GM23338 (cell line): ENCODE measurements around the gene CCNT2. TPM values are rescaled to one million over a fixed set of nuclear protein-coding genes. Genes with fewer than 3 reads are reported as not detected.

Experiments
- ATAC-seq: fragments of 200-7000 bp; cut with Tn5 transposase; 3 replicates; pipeline ENCODE4 v1.9.1; 2020
- DNase-seq: peaks from one replicate; pipeline ENCODE4 v3.0.0-alpha.2; 2015; ENCODE audit warnings: low spot score
- H2AFZ ChIP-seq: fragments of 200-600 bp; sonication (generic); 2 replicates; pipeline ENCODE4 v1.8.0; 2016; ENCODE audit warnings: antibody characterized with exemption, mild to moderate bottlenecking, moderate library complexity
- H3F3A ChIP-seq: fragments of 200-600 bp; sonication (generic); replicated peaks from 2 replicates; pipeline ENCODE4 v1.8.0; 2017; ENCODE audit warnings: antibody characterized with exemption, mixed run types, low read depth
- H3K27ac ChIP-seq: fragments of 200-600 bp; sonication (generic); 2 replicates; pipeline ENCODE4 v1.6.1; 2016; ENCODE audit warnings: low read depth
- H3K27me3 ChIP-seq: fragments of 200-600 bp; sonication (generic); 2 replicates; pipeline ENCODE4 v1.8.0; 2016; ENCODE audit warnings: mild to moderate bottlenecking, mixed run types, moderate library complexity; ENCODE audit not compliant: insufficient read depth
- H3K36me3 ChIP-seq: fragments of 200-600 bp; sonication (generic); 2 replicates; pipeline ENCODE4 v1.8.0; 2016; ENCODE audit warnings: mild to moderate bottlenecking; ENCODE audit not compliant: insufficient read depth
- H3K4me1 ChIP-seq: fragments of 200-600 bp; sonication (generic); 2 replicates; pipeline ENCODE4 v1.8.0; 2016; ENCODE audit warnings: mild to moderate bottlenecking, moderate library complexity; ENCODE audit not compliant: insufficient read depth
- H3K4me2 ChIP-seq: fragments of 200-600 bp; sonication (generic); 2 replicates; pipeline ENCODE4 v1.7.1; 2017; ENCODE audit warnings: mixed run types
- H3K4me3 ChIP-seq: fragments of 200-600 bp; sonication (generic); 2 replicates; pipeline ENCODE4 v1.6.1; 2016; ENCODE audit warnings: mixed run types
- H3K79me2 ChIP-seq: fragments of 200-600 bp; sonication (generic); replicated peaks from 2 replicates; pipeline ENCODE4 v1.8.0; 2017; ENCODE audit warnings: mild to moderate bottlenecking; ENCODE audit not compliant: insufficient read depth
- H3K9me2 ChIP-seq: fragments of 200-600 bp; sonication (generic); 2 replicates; pipeline ENCODE4 v1.8.0; 2017; ENCODE audit not compliant: insufficient read depth
- H4K20me1 ChIP-seq: fragments of 200-600 bp; sonication (generic); replicated peaks from 2 replicates; pipeline ENCODE4 v1.8.0; 2017; ENCODE audit warnings: mild to moderate bottlenecking; ENCODE audit not compliant: insufficient read depth
- H3K27ac Mint-ChIP-seq: 2 replicates; pipeline ENCODE4 v1.8.0; 2020; ENCODE audit warnings: inconsistent platforms, mild to moderate bottlenecking, moderate library complexity, mixed read lengths
- H3K27me3 Mint-ChIP-seq: 3 replicates; pipeline ENCODE4 v1.8.0; 2022; ENCODE audit warnings: low read depth, mild to moderate bottlenecking, moderate library complexity, mixed read lengths, inconsistent platforms; ENCODE audit not compliant: insufficient read depth, poor library complexity
- H3K36me3 Mint-ChIP-seq: 3 replicates; pipeline ENCODE4 v1.8.0; 2021; ENCODE audit warnings: low read depth, mild to moderate bottlenecking, inconsistent platforms, moderate library complexity, mixed read lengths
- H3K4me1 Mint-ChIP-seq: 3 replicates; pipeline ENCODE4 v1.8.0; 2020; ENCODE audit warnings: mild to moderate bottlenecking, inconsistent platforms, mixed read lengths
- H3K4me3 Mint-ChIP-seq: 3 replicates; pipeline ENCODE4 v1.8.0; 2021; ENCODE audit warnings: moderate library complexity, mild to moderate bottlenecking, inconsistent platforms, mixed read lengths
- H3K9me3 Mint-ChIP-seq: 3 replicates; pipeline ENCODE4 v1.8.0; 2020; ENCODE audit warnings: moderate library complexity, mild to moderate bottlenecking, inconsistent platforms, mixed read lengths
- CREB1 ChIP-seq: fragments of 250-450 bp; sonication (Bioruptor Pico); IDR thresholded peaks from 2 replicates; pipeline ENCODE4 v1.5.0; 2020; ENCODE audit warnings: low read depth, mild to moderate bottlenecking, moderate library complexity
- EZH2 ChIP-seq: fragments of 200-600 bp; sonication (generic); IDR thresholded peaks from one replicate; pipeline ENCODE4 v1.8.0; 2017; ENCODE audit warnings: antibody characterized with exemption, mild to moderate bottlenecking, low read depth; ENCODE audit not compliant: unreplicated experiment
- EZH2phosphoT487 ChIP-seq: fragments of 200-600 bp; sonication (generic); IDR thresholded peaks from one replicate; pipeline ENCODE4 v1.8.1; 2018; ENCODE audit warnings: antibody characterized with exemption; ENCODE audit not compliant: unreplicated experiment
- POLR2AphosphoS5 ChIP-seq: IDR thresholded peaks from 2 replicates; pipeline ENCODE4 v1.6.1; 2016; ENCODE audit warnings: antibody characterized with exemption, low read depth
- STAT1 ChIP-seq: IDR thresholded peaks from one replicate; pipeline ENCODE4 v1.6.1; 2016; ENCODE audit warnings: antibody characterized with exemption; ENCODE audit not compliant: unreplicated experiment
- ZNF331 ChIP-seq: fragments of 250-450 bp; sonication (Bioruptor Pico); IDR thresholded peaks from 2 replicates; pipeline ENCODE4 v1.5.0; 2020; ENCODE audit warnings: low read depth, mild to moderate bottlenecking, moderate library complexity
- polyA plus RNA-seq: library from polyadenylated mRNA; unstranded; fragments of >200 nt; fragmentation: Nextera tagmentation; extraction: Ambion mirVana; gene quantifications from 2 replicates; pipeline ENCODE4 v1.2.1, GENCODE V29; 2016
- total RNA-seq: library from RNA; depleted of rRNA; stranded (reverse); fragments of >200 nt; shearing (Covaris generic); gene quantifications from 2 replicates; pipeline ENCODE4 v1.2.3, GENCODE V29; 2014
- TF ChIP-seq, protein P1 (sequence below), 2 experiments: fragments of 200-600 bp in 1 of 2; sonication (generic) in 1 of 2; conservative IDR thresholded peaks; 2 replicates each; pipeline versions ENCODE4 v1.5.1 to v1.6.1; 2016 to 2017; ENCODE audit warnings: antibody characterized with exemption in 2 of 2, low read depth in 2 of 2, mild to moderate bottlenecking in 2 of 2, moderate library complexity in 1 of 2
- TF ChIP-seq, protein P2 (sequence below): fragments of 250-450 bp; sonication (Bioruptor Pico); IDR thresholded peaks from 2 replicates; pipeline ENCODE4 v1.5.0; 2020; ENCODE audit warnings: mild to moderate bottlenecking, moderate library complexity
- TF ChIP-seq, protein P3 (sequence below): IDR thresholded peaks from one replicate; pipeline ENCODE4 v1.6.1; 2018; ENCODE audit warnings: antibody characterized with exemption; ENCODE audit not compliant: unreplicated experiment

Gene CCNT2
- total and polyA plus RNA-seq, 2 experiments from 2014 or later, result 22.5 to 46.5 TPM

DNA sequence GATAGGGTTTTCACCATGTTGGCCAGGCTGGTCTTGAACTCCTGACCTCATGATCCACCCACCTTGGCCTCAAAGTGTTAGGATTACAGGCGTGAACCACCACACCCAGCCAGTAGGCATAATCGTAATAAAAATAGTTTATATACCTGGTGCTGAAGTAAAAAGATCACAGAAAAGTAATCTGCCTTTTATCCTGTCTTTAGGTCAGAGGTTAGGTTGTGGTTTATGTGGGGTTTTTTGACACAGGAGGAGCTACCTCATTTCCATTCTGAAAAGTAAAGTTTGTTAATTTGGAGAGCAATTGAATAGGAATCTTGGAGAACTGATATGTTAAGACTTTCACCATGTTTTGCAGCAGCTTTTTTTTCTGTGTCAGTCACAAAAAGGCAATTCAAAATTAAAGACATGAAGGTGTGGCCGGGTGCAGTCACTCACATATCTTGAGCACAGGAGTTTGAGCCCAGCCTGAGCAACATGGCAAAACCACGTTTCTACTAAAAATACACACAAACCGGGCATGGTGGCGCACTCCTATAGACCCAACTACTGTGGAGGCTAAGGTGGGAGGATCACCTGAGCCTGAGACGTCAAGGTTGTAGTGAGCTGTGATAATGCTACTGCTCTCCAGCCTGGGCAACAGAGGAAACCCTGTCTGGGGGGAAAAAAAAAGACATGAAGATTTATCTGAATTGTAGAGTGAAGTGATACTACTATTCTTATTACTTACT, 31.5 kb downstream of the CCNT2 start:
- H3K36me3 ChIP-seq, result peaks cover 42% of the 10 kb centered on the region
- no peak overlapping the region for H3K27ac ChIP-seq
- no peak overlapping the region for H2AFZ ChIP-seq
- DNase-seq (no peak), ATAC-seq (no peak)
- H3K4me1 ChIP-seq, result no peaks in the 10 kb centered on the region
- no peaks in the 10 kb centered on the region for H3K27me3 ChIP-seq
- TF ChIP-seq, protein P1, sequence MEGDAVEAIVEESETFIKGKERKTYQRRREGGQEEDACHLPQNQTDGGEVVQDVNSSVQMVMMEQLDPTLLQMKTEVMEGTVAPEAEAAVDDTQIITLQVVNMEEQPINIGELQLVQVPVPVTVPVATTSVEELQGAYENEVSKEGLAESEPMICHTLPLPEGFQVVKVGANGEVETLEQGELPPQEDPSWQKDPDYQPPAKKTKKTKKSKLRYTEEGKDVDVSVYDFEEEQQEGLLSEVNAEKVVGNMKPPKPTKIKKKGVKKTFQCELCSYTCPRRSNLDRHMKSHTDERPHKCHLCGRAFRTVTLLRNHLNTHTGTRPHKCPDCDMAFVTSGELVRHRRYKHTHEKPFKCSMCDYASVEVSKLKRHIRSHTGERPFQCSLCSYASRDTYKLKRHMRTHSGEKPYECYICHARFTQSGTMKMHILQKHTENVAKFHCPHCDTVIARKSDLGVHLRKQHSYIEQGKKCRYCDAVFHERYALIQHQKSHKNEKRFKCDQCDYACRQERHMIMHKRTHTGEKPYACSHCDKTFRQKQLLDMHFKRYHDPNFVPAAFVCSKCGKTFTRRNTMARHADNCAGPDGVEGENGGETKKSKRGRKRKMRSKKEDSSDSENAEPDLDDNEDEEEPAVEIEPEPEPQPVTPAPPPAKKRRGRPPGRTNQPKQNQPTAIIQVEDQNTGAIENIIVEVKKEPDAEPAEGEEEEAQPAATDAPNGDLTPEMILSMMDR (conservative IDR thresholded peaks at IDR 0.05; ENCODE audit: low read depth in 2 of 2), result no peak
- TF ChIP-seq STAT1, result no peak
- H3K79me2 ChIP-seq, result peaks cover 37% of the 10 kb centered on the region; the same call in 1 of the 2 replicates
- Mint-ChIP-seq H3K9me3 (no peaks in the 10 kb centered on the region), H3K4me3 (no peak overlapping the region), H3K27me3 (peaks cover 2% of the 10 kb centered on the region), H3K27ac (no peak overlapping the region), H3K4me1 (peaks cover under 1% of the 10 kb centered on the region; the same call in 2 of the 3 replicates), H3K36me3 (peaks cover 72% of the 10 kb centered on the region)
- H3K9me2 ChIP-seq, result no peaks in the 10 kb centered on the region
- no peak overlapping the region for H3K4me3 ChIP-seq
- H4K20me1 ChIP-seq, result no peaks in the 10 kb centered on the region; the same call in 1 of the 2 replicates
- H3F3A ChIP-seq, result no peaks in the 10 kb centered on the region
- no peak overlapping the region for H3K4me2 ChIP-seq

DNA sequence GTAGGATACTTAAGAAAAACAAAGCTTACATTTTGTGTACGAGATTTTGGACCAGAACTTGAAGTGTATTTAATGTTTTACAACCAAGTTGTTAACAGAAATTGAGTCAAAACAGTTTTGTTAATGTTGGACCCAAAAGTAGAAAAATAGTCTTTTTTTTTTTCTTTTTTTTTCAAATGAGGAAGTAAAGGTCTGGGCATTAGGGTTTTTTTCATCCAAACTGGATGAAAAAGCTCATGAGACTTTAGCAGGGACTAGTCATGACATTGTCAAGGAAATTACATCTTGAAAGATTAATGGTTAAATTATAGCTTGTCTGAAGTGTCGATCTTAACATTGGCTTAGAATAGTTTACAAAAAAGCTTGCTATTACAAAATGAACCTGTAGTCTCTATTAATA, 32.3 kb downstream of the CCNT2 start:
- H3K79me2 ChIP-seq, result peaks cover 37% of the 10 kb centered on the region; the same call in 1 of the 2 replicates
- H3K4me3 ChIP-seq, result no peak overlapping the region
- H3K36me3 Mint-ChIP-seq, result peaks cover 66% of the 10 kb centered on the region
- DNase-seq, result no peak
- no peak for ATAC-seq
- no peaks in the 10 kb centered on the region for H3K27me3 ChIP-seq
- no peaks in the 10 kb centered on the region; the same call in 1 of the 2 replicates for H4K20me1 ChIP-seq
- no peak overlapping the region for H2AFZ ChIP-seq
- H3K27ac Mint-ChIP-seq, result no peak overlapping the region
- no peak overlapping the region for H3K4me2 ChIP-seq
- H3K27me3 Mint-ChIP-seq, result peaks cover 2% of the 10 kb centered on the region
- H3K9me3 Mint-ChIP-seq, result no peaks in the 10 kb centered on the region
- H3K4me1 ChIP-seq, result no peaks in the 10 kb centered on the region
- H3F3A ChIP-seq, result no peaks in the 10 kb centered on the region
- H3K9me2 ChIP-seq, result no peaks in the 10 kb centered on the region
- H3K4me1 Mint-ChIP-seq, result no peaks in the 10 kb centered on the region
- peaks cover 46% of the 10 kb centered on the region for H3K36me3 ChIP-seq
- H3K27ac ChIP-seq, result no peak overlapping the region
- no peak overlapping the region for H3K4me3 Mint-ChIP-seq
- TF ChIP-seq EZH2phosphoT487 (no peak), ZNF331 (CRISPR knock-in tag) (no peak), EZH2 (no peak), POLR2AphosphoS5 (no peak), CREB1 (CRISPR knock-in tag) (no peak)
- TF ChIP-seq, protein P2, sequence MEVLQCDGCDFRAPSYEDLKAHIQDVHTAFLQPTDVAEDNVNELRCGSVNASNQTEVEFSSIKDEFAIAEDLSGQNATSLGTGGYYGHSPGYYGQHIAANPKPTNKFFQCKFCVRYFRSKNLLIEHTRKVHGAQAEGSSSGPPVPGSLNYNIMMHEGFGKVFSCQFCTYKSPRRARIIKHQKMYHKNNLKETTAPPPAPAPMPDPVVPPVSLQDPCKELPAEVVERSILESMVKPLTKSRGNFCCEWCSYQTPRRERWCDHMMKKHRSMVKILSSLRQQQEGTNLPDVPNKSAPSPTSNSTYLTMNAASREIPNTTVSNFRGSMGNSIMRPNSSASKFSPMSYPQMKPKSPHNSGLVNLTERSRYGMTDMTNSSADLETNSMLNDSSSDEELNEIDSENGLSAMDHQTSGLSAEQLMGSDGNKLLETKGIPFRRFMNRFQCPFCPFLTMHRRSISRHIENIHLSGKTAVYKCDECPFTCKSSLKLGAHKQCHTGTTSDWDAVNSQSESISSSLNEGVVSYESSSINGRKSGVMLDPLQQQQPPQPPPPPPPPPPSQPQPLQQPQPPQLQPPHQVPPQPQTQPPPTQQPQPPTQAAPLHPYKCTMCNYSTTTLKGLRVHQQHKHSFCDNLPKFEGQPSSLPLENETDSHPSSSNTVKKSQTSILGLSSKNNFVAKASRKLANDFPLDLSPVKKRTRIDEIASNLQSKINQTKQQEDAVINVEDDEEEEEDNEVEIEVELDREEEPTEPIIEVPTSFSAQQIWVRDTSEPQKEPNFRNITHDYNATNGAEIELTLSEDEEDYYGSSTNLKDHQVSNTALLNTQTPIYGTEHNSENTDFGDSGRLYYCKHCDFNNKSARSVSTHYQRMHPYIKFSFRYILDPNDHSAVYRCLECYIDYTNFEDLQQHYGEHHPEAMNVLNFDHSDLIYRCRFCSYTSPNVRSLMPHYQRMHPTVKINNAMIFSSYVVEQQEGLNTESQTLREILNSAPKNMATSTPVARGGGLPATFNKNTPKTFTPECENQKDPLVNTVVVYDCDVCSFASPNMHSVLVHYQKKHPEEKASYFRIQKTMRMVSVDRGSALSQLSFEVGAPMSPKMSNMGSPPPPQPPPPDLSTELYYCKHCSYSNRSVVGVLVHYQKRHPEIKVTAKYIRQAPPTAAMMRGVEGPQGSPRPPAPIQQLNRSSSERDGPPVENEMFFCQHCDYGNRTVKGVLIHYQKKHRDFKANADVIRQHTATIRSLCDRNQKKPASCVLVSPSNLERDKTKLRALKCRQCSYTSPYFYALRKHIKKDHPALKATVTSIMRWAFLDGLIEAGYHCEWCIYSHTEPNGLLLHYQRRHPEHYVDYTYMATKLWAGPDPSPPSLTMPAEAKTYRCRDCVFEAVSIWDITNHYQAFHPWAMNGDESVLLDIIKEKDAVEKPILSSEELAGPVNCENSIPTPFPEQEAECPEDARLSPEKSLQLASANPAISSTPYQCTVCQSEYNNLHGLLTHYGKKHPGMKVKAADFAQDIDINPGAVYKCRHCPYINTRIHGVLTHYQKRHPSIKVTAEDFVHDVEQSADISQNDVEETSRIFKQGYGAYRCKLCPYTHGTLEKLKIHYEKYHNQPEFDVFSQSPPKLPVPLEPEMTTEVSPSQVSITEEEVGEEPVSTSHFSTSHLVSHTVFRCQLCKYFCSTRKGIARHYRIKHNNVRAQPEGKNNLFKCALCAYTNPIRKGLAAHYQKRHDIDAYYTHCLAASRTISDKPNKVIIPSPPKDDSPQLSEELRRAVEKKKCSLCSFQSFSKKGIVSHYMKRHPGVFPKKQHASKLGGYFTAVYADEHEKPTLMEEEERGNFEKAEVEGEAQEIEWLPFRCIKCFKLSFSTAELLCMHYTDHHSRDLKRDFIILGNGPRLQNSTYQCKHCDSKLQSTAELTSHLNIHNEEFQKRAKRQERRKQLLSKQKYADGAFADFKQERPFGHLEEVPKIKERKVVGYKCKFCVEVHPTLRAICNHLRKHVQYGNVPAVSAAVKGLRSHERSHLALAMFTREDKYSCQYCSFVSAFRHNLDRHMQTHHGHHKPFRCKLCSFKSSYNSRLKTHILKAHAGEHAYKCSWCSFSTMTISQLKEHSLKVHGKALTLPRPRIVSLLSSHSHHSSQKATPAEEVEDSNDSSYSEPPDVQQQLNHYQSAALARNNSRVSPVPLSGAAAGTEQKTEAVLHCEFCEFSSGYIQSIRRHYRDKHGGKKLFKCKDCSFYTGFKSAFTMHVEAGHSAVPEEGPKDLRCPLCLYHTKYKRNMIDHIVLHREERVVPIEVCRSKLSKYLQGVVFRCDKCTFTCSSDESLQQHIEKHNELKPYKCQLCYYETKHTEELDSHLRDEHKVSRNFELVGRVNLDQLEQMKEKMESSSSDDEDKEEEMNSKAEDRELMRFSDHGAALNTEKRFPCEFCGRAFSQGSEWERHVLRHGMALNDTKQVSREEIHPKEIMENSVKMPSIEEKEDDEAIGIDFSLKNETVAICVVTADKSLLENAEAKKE (CRISPR knock-in tag), result no peak
- TF ChIP-seq, protein P3, sequence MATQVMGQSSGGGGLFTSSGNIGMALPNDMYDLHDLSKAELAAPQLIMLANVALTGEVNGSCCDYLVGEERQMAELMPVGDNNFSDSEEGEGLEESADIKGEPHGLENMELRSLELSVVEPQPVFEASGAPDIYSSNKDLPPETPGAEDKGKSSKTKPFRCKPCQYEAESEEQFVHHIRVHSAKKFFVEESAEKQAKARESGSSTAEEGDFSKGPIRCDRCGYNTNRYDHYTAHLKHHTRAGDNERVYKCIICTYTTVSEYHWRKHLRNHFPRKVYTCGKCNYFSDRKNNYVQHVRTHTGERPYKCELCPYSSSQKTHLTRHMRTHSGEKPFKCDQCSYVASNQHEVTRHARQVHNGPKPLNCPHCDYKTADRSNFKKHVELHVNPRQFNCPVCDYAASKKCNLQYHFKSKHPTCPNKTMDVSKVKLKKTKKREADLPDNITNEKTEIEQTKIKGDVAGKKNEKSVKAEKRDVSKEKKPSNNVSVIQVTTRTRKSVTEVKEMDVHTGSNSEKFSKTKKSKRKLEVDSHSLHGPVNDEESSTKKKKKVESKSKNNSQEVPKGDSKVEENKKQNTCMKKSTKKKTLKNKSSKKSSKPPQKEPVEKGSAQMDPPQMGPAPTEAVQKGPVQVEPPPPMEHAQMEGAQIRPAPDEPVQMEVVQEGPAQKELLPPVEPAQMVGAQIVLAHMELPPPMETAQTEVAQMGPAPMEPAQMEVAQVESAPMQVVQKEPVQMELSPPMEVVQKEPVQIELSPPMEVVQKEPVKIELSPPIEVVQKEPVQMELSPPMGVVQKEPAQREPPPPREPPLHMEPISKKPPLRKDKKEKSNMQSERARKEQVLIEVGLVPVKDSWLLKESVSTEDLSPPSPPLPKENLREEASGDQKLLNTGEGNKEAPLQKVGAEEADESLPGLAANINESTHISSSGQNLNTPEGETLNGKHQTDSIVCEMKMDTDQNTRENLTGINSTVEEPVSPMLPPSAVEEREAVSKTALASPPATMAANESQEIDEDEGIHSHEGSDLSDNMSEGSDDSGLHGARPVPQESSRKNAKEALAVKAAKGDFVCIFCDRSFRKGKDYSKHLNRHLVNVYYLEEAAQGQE, result no peak
